CD4-positive, alpha-beta T cell treated with Interleukin-6 for 4 hours (primary cell): ENCODE results near the gene MACO1.
A peak's percentile ranks its signal among the peaks of the same experiment; 100 is the strongest.
"Not testable (repeated sequence)": the region's sequence is repeated elsewhere in the genome, so short reads cannot be mapped to it uniquely, and the experiment has no call there.

Experiments
- DNase-seq: peaks from one replicate; pipeline ENCODE4 v3.0.0-alpha.2; 2020; ENCODE audit warnings: mixed read lengths

Gene MACO1

DNA sequence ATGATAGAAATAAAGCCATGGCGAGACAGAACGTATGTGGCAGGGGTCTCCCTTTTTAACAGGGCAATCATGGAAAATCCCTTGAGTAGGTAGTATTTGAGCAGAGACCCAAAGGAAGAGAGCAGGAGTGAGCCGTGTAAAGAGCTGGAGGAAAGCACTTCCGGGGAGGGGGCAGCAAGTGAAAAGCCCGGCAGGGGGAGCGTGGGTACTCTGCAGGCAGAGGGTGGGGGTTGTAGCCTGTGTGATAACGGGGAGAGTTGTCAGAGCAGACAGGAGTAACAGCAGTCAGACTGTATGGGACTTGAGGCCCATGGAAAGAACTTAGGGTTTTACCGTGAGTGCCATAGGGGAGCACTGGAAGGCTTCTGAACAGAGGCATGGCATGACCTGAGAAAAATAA lies 61.6 kb downstream of the MACO1 start:
- DNase-seq: no peak

DNA sequence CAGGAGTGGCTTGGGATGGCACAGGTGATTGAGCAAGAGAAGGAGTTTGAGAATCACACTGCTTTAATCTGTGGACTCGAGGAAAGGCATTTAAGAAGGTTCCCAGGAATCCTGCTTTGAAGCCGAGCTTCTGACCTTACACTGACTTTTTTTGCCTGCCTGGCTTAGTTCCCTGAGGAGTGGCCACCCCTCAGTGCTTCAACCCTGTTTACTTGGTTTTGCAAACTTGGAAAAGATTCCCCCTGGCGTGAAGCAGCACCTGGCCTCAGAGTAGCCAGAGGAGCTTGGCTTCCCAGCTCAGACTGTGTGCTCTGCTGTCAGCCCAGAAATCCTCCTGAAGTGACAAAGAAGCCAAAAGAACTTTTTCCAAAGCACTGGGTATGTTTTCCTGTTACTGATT lies 64.3 kb downstream of the MACO1 start:
- no peak for DNase-seq

GRCh38 chr1:25500694-25501093 lies 70.0 kb downstream of the MACO1 start:
- DNase-seq: no peak

DNA sequence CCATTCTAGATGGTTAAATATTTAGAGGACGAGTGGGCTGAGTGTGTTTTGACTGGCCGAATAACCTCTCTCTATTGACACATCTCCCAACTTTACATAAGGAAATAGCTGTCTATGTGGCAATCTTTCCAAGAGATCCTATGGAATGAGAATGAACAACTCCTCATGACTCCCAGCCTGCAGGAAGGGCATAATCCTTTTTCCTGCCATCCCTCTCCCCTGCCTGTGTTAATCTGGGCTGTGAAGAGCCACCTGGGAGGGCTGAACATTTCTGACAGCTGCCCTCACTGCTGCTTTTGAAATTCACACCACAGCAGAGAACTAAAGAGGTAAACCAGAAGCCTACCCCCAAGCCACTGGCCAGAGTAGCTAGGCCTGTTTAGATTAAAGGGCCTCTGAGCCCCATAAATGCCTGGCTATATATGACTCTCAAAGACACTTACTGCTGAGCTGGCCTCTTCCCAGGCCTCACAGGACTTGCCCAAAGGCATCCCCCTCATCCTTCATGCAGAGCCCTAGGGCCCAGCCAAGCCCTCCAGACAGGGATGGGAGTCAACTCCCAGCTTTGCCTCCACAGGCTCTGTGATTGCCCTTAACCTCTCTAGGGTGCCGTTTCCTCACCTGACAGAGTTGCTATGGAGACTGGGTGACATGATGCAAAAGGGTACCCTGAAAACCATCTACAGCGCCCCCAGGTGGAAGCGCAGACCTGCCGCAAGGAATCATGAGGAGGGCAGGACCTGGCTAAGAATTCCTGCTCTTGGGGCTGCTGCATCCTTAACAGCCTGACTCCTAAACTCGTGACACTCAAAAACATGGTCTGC lies 70.8 kb downstream of the MACO1 start:
- DNase-seq: peak; percentile 12

- DNase-seq: no peak
These were observed 72.3 kb downstream of the MACO1 start for GRCh38 chr1:25502957-25503356.

GRCh38 chr1:25503551-25504426 lies 73.1 kb downstream of the MACO1 start:
- peak; percentile 84 for DNase-seq

GRCh38 chr1:25504706-25505595 lies 74.3 kb downstream of the MACO1 start:
- no peak for DNase-seq

DNA sequence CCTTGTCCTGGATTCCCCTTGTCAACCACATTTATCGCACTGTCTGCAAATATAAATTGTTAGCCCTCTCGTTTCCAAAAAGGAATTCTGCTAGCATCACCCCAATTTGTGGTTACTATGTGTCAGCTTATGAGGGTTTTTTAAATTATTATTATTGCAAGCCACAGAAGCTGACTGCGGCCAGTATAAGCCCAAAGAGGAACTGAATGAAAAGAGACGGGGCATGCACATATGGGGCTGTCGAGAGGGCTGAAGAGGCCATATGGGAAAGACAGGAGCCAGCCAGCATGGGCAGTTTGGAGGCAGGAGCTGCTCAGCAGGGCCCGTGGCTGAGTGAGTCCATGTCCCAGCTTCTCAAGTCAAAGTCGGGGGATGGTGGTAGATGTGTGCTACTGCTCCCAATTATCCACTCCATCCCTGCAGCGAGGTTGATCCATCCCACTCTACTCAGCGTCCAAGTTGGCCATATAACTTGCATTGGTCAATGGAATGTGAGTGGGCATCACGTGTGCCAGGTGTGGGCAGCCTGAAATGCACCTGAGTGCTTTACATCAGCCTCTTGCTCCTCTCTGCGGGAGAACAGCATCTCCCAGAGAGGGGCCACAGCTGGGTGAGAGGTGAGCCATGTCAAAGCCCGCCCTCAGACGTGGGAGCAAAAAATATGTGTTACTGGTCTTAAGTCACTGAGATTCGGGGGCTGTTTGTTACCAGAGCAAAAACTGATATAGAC lies 75.1 kb downstream of the MACO1 start:
- DNase-seq: no peak

- DNase-seq: not testable (repeated sequence)
These were observed 76.1 kb downstream of the MACO1 start for GRCh38 chr1:25506566-25507463.

- no peak for DNase-seq
These were observed 83.0 kb downstream of the MACO1 start for GRCh38 chr1:25513666-25514065.

GRCh38 chr1:25515033-25515432 lies 84.3 kb downstream of the MACO1 start:
- no peak for DNase-seq

DNA sequence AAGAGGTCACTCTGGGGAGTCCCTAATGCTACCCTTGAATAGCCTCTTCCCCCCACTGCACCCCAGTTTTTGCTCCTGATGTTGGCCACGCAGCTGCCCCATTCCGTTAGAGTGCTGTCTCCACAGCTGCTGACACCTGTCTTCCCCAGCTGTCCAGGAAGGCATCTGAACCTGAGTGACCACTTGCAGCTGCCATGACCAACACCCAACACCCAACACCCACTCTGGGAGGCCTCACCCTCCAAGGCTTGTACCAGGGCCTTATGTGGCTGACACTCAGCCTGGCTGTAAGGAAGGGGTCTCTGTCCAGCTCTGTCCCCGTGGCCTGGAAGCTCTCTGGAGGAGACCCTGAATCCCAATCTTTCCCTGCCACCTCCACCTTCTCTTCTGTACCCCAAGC lies 86.0 kb downstream of the MACO1 start:
- DNase-seq: no peak

GRCh38 chr1:25517476-25518394 lies 87.0 kb downstream of the MACO1 start:
- no peak for DNase-seq

GRCh38 chr1:25519624-25520023 lies 88.9 kb downstream of the MACO1 start:
- no peak for DNase-seq

- DNase-seq: peak; percentile 87
These were observed 89.9 kb downstream of the MACO1 start for GRCh38 chr1:25520446-25521061.

DNA sequence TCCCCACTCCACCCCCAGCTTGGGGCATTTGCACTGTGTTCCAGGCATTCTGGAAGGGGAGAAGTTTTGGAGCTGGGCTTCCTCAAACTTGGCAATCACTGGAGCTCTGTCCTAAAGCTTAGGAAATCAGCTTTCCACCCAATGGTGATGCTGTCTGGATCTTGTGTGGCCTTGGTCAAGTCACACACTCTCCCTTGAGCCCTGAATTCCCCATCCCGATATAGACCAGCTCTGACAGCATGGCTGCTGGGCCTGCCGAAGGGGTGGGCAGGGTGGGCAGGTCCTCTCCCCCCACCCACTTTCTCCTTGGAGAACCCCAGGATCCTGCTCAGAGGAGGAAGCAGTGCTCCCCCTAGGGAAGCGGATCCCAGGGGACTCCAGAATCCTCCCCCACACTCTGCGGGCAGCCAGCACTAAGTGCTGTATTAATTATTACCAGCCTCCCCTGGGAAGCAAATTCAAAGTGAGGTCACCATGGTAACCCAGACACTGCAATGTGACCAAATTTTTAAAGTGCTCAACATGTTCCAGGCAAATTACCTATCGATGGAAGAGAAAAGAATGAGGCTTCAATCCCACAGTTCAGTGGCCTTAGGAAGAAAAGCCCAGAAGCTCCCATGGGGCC lies 91.4 kb downstream of the MACO1 start:
- no peak for DNase-seq

GRCh38 chr1:25523542-25523941 lies 92.8 kb downstream of the MACO1 start:
- no peak for DNase-seq

- DNase-seq: no peak
These were observed 94.1 kb downstream of the MACO1 start for GRCh38 chr1:25524568-25525360.
